OCI-M2 (cell line): Measurements from ENCODE around the gene OR2T2.
"Not testable (repeated sequence)": the region's sequence is repeated elsewhere in the genome, so short reads cannot be mapped to it uniquely, and the experiment has no call there.

Experiments
- DNase-seq: peaks from one replicate; lab custom pipeline; 2025; ENCODE audit not compliant: unreplicated experiment; lab: John Stamatoyannopoulos, UW

The OR2T2 gene

GRCh38 chr1:248449821-248450465 is 4.5 kb downstream of the OR2T2 start:
- not testable (repeated sequence) for DNase-seq

- not testable (repeated sequence) for DNase-seq
Observed at GRCh38 chr1:248450466-248451145, 5.2 kb downstream of the OR2T2 start.

GRCh38 chr1:248453619-248454018 is 8.2 kb downstream of the OR2T2 start:
- DNase-seq = not testable (repeated sequence)

GRCh38 chr1:248455045-248455444 is 9.6 kb downstream of the OR2T2 start:
- not testable (repeated sequence) for DNase-seq

GRCh38 chr1:248456635-248457034 is 11.2 kb downstream of the OR2T2 start:
- not testable (repeated sequence) for DNase-seq

- DNase-seq = not testable (repeated sequence)
Observed at GRCh38 chr1:248459117-248459516, 13.7 kb downstream of the OR2T2 start.

- DNase-seq = no peak
Observed at GRCh38 chr1:248471154-248471553, 25.7 kb downstream of the OR2T2 start.

GRCh38 chr1:248472111-248472510 is 26.7 kb downstream of the OR2T2 start:
- not testable (repeated sequence) for DNase-seq

GRCh38 chr1:248473051-248473450 is 27.6 kb downstream of the OR2T2 start, which contains the start of gene OR2T3:
TSS of gene OR2T3 (plus strand) at chr1:248473351. CDS start at chr1:248473351, 0 bp downstream.
- DNase-seq = not testable (repeated sequence)

GRCh38 chr1:248475660-248476059 is 30.2 kb downstream of the OR2T2 start:
- not testable (repeated sequence) for DNase-seq

GRCh38 chr1:248481686-248482579 is 36.5 kb downstream of the OR2T2 start:
- not testable (repeated sequence) for DNase-seq

GRCh38 chr1:248488289-248488688 is 42.9 kb downstream of the OR2T2 start, which contains the start of gene OR2T5:
TSS of gene OR2T5 (plus strand) at chr1:248488589. CDS start at chr1:248488589, 0 bp downstream.
- DNase-seq = not testable (repeated sequence)

GRCh38 chr1:248496661-248497060 is 51.2 kb downstream of the OR2T2 start:
- not testable (repeated sequence) for DNase-seq

- DNase-seq = not testable (repeated sequence)
Observed at GRCh38 chr1:248500305-248501035, 55.0 kb downstream of the OR2T2 start.
